M059J (cell line): Measurements from ENCODE around the gene ZNF512B. TPM values are rescaled to one million over a fixed set of nuclear protein-coding genes. Genes with fewer than 3 reads are reported as not detected.

ENCODE experiments used
- DNase-seq: peaks from one replicate; pipeline ENCODE4 v3.0.0-alpha.2; 2012; ENCODE audit warnings: low read depth
- total RNA-seq: library from RNA; depleted of rRNA; stranded (reverse); fragments of >200 nt; shearing (Covaris generic); gene quantifications from 2 replicates; pipeline ENCODE4 v1.2.3, GENCODE V29; 2014

The ZNF512B gene
- total RNA-seq, 1 experiment from 2014 or later: 17.7 TPM

- DNase-seq: no peak
Observed at GRCh38 chr20:63947638-63948456, 21.9 kb downstream of the ZNF512B start.

- no peak for DNase-seq
Observed at GRCh38 chr20:63946986-63947637, 22.6 kb downstream of the ZNF512B start.

- DNase-seq: no peak
Observed at GRCh38 chr20:63945921-63946920, 23.5 kb downstream of the ZNF512B start.

GRCh38 chr20:63945031-63945658, 24.6 kb downstream of the ZNF512B start:
- no peak for DNase-seq

GRCh38 chr20:63944078-63944941, 25.4 kb downstream of the ZNF512B start:
- DNase-seq: no peak

- no peak for DNase-seq
Observed at GRCh38 chr20:63943808-63944077, 26.0 kb downstream of the ZNF512B start.

- DNase-seq: no peak
Observed at GRCh38 chr20:63942969-63943807, 26.5 kb downstream of the ZNF512B start.

DNA sequence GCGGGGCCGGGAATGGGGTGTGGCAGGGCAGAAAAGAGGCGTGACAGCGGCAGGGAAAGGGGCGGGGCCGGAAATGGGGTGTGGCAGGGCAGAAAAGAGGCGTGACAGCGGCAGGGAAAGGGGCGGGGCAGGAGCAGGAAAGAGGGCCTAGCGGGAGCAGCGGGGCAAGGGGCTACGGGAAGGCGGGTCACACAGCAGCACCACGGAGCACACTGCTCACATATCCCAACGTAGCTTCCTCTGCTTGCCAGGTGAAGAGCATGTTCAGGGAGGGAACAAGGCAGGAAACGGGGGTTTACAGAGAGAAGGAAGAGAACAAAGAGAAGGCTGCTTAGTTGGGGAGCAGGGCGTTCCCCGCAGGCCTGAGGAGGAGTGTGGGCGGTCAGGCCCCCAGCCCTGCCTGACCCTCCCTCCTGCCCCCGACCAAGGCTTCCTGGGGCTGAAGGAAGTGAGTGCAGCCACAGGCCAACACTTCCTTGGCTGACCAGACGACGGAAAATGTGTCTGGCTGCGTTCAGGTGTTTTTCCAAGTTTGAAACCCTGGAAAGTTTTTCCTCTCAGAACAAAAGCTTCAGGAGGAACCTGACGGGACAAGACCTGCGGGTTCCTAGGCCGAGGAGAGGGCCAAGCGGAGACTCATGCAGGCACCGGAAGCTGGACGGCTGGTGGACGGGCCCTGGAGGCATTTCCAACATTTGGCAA, 27.3 kb downstream of the ZNF512B start:
- DNase-seq: no peak

DNA sequence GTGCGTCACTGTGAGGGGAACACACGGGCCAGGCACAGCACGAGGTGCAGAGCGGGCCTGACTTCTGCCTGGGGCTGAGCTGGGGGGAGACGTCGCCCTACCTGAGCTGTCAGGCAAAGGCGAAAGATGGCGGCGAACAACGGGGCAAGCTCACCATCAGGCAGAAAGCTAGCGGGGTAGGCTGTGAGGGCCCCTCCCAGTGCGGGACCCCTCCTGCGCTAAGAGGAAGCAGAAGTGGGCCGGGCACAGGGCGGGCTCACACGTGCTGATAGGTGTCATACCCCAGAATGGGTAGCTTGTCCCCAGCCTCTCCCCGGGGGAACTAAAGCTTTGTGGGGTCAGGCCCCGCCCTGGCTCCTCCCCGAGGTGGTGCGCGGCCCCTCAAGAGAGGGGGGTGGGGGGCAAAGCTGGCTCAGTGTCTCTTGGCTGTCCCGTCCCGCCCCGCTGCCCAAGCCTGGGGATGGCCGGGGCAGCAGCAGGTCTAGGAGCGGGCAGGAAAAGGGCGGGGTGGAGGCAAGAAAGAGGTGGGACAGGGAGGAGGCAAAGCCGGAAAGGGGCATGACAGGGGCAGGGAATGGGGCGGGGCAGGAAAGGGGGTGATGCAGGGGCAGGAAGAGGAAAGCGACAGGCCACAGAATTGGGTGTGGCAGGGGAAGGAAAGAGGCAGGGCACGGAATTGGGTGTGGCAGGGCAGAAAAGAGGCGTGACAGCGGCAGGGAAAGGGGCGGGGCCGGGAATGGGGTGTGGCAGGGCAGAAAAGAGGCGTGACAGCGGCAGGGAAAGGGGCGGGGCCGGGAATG, 28.2 kb downstream of the ZNF512B start:
- DNase-seq: no peak

DNA sequence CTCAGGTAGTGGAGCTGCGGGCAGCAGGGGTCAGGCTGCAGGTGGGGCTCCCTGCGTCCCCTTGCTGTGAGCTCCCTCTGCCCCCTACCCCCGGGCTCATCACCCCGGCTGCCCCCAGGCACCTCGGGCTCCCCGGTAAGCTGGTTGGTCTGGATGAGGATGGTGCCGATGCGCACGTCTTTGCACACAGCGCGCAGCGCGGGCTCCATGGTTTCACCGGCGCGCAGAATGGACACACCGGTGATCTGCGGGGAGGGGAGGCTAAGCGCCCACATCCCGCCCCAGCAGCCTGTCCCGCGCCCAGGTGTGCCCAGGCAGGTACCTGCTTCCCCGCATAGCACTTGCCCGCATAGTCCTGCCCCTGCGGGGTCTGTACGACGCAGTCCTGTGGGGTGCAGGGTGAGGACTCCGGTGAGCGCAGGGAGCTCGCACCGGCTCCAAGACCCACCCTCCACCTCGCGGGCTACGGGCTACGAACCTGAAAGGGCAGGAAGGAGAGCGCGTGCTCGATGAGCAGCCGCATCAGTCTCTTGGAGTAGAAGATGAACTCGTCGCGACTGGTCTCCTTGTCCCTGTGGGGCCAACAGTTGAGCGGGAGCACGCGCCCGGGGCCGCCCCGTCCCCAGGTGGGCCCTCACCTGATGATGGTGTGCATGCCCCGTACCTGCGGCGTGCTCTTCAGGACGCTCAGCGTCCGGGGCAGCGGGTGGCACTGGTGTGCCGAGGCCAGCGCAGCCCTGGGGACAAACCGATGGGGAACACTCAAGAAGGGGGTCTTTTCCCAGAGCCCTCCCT, 29.1 kb downstream of the ZNF512B start:
- DNase-seq: no peak

DNA sequence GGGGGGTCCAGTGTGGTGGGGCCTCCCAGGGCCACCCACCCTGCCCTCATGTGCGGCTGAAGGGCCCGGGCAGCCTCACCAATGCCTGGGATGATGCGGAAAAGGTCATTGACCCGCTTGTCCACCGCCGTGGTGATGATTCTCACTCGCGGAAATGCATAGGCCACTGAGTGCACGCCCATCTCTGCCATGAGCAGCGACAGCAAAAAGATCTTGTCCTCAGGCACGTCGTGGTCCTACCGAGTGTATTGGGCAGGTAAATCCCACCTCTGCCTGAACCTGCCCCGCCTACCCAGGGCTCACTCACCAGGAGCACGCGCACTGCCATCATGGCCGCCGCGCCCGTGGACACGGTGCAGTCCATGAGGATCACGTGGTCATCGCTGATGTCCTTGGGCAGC, 29.7 kb downstream of the ZNF512B start:
- no peak for DNase-seq

DNA sequence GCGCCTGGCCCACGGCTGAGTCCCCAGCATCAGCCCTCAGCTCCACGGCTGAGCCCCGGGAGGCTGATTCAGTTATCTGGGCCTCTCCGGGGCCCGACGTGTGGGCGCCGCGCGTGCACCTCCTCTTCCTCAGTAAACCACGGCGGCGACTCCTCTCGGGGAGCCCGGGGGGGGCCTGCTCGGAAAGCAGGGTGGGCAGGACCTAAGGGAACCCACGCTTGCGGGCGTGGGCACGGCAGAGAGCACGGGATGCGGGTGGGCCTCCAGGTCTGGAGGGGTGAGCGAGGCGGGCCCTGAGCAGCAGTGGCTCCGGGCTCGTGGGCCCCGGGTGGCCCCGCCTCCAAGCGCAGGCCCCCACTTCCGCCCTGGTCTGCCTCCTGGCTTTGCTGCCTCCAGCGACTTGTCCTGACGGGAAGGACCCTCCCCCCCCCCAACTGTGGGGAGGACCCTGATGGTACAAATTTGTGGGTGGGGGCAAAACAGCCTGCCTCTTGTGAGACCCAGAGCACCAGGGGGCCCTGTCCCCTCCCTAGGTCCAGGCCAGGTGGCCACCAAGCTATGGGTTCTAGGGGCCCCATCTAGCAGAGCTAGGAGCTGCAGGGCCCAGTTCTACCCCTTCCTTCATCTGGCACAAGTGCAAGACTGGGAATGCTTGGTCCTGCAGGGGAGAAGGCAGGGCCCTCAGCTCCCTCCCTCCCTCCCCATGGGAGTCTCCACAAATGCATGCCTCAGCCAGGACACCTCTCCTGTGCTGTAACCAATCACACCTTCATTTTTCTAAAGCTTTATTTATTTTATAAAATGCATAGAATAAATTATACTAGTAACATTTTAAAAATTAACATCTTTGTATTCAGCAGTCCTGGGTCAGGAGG, 30.4 kb downstream of the ZNF512B start:
- DNase-seq: no peak

GRCh38 chr20:63937596-63937995, 32.1 kb downstream of the ZNF512B start:
- no peak for DNase-seq

DNA sequence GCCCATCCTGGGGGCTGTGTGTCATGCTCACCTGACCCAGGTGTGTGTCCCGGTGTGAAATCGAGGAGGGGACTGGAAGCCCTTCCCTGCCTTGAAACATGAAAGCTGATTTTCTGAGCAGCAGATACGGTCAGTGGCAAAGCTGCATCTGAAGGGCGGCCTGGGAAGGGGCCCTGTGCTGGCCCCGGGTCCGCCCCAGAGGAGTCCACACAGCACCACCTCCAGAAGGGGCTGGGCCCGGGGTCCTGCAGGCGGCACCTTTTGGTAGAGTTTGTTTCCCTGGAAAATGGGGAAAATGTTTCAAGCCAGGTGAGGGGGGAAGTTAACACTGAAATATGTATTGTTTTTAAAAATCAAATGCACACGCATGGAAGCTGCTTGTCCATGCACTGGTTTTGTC, 34.3 kb downstream of the ZNF512B start:
- DNase-seq: no peak

DNA sequence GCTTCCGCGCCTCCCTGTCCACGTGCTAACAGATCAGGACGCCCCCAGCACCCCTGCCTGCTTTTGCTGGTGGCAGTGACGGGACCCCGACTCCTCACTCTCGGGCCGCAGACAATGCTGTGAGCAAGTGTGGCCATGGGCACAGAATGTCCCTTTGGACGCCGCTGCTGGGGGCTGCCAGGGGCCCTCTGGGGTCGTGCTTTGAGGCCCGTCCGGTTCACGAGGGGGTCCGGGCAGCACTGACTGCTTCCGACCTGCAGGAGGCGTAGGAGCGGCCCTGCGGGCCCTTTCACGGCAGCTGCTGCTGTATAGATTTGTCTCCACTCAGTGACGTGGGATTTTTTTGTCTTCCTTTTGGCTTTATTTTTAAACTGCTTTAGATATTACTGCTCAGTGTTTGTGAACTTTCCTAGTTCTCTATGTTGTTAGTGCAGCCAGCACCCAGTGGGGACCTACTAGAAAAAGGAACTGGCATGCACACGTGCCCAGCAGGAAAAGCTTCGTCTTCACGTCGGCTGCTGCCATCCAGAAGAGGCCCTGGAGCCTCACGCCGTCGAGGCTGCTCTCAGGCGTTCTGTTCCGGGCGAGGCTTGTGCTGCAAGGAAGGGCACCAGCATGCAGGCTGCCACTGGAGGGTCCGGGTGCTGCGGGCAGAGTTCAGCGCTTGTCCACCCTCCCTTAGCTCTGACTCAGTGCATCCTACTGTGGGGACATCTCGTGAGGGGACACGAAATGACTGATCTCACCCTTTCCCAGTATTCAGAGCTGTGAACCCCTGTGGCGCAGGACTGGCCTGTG, 35.3 kb downstream of the ZNF512B start:
- no peak for DNase-seq

DNA sequence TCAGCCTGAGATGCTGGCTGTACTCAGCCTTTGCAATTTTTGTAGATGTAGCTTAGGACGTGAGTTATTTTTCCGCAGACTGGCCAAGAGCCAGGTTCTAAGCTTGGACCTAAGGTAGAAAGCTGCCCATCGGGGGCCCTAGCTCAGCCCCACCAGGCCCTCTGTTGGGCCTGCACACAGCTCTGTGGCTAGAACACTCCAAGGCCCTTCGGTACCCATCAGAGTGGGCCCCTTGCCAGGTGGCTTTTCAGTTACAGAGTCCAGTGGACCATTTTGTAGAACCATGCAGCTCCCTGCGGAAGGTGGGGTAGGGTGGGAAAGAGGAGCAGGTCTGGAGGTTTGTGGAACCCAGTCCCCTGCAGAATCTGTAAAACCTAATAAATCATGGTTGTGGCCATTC, 36.1 kb downstream of the ZNF512B start:
- DNase-seq: no peak
